Activated CD8-positive, alpha-beta T cell treated with anti-CD3 and anti-CD28 coated beads for 36 hours (primary cell): ENCODE data around the gene MNX1. TPM values are rescaled to one million over a fixed set of nuclear protein-coding genes. Genes with fewer than 3 reads are reported as not detected.

Experiments used
- ATAC-seq: fragments of 200-7000 bp; cut with Tn5 transposase; one replicate; pipeline ENCODE4 v1.10.0; 2021; ENCODE audit warnings: mild to moderate bottlenecking, moderate library complexity
- CTCF ChIA-PET: fragments of 350-600 bp; sonication (Branson Sonifier 250); formaldehyde crosslinking; loops from one replicate; lab custom pipeline; 2021; ENCODE audit warnings: antibody characterized with exemption; lab: Charles Lee
- POLR2A ChIA-PET: fragments of 350-600 bp; sonication (Branson Sonifier 250); formaldehyde crosslinking; loops from one replicate; lab custom pipeline; 2021; ENCODE audit warnings: antibody characterized with exemption; lab: Charles Lee
- DNase-seq: peaks from one replicate; pipeline ENCODE4 v3.0.0-alpha.2; 2020
- H3K27ac Mint-ChIP-seq: one replicate; pipeline ENCODE4 v1.8.0; 2021; ENCODE audit warnings: mild to moderate bottlenecking, mixed read lengths
- H3K27me3 Mint-ChIP-seq: one replicate; pipeline ENCODE4 v1.8.0; 2021; ENCODE audit warnings: mixed read lengths
- H3K36me3 Mint-ChIP-seq: one replicate; pipeline ENCODE4 v1.8.0; 2021; ENCODE audit warnings: low read depth, mixed read lengths
- H3K4me1 Mint-ChIP-seq: one replicate; pipeline ENCODE4 v1.8.0; 2021; ENCODE audit warnings: low read depth, mixed read lengths
- H3K4me3 Mint-ChIP-seq: one replicate; pipeline ENCODE4 v1.8.0; 2021; ENCODE audit warnings: mild to moderate bottlenecking, moderate library complexity, mixed read lengths
- H3K9me3 Mint-ChIP-seq: one replicate; pipeline ENCODE4 v1.8.0; 2021; ENCODE audit warnings: mixed read lengths
- intact Hi-C: fragments of 100-400 bp; cut with micrococcal nuclease; formaldehyde crosslinking; loops from one replicate; pipeline ENCODE4 v1.10.0; 2022
- total RNA-seq, 2 experiments: library from RNA; stranded (reverse); gene quantifications; one replicate each; pipeline ENCODE4 v1.2.3, GENCODE V29; 2021
- TF ChIP-seq, protein P1 (sequence below): fragments of 200-600 bp; IDR thresholded peaks from one replicate; pipeline ENCODE4 v1.8.0; 2022; ENCODE audit warnings: antibody characterized with exemption, mild to moderate bottlenecking

Gene MNX1
- total RNA-seq, 2 experiments from 2014 or later, result not detected

- ChIA-PET CTCF (interaction anchor here (1.4 kb wide), 1 partner anchor 14 kb away, joined by 3 read pairs; no protein-coding TSS in a partner anchor), POLR2A (no interaction called here)
- no peak for DNase-seq
- TF ChIP-seq, protein P1, sequence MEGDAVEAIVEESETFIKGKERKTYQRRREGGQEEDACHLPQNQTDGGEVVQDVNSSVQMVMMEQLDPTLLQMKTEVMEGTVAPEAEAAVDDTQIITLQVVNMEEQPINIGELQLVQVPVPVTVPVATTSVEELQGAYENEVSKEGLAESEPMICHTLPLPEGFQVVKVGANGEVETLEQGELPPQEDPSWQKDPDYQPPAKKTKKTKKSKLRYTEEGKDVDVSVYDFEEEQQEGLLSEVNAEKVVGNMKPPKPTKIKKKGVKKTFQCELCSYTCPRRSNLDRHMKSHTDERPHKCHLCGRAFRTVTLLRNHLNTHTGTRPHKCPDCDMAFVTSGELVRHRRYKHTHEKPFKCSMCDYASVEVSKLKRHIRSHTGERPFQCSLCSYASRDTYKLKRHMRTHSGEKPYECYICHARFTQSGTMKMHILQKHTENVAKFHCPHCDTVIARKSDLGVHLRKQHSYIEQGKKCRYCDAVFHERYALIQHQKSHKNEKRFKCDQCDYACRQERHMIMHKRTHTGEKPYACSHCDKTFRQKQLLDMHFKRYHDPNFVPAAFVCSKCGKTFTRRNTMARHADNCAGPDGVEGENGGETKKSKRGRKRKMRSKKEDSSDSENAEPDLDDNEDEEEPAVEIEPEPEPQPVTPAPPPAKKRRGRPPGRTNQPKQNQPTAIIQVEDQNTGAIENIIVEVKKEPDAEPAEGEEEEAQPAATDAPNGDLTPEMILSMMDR, result no peak
- no peak for ATAC-seq
- H3K27me3 Mint-ChIP-seq, result peaks cover 6% of the 10 kb centered on the region
- no peak overlapping the region for H3K27ac Mint-ChIP-seq
- no peaks in the 10 kb centered on the region for H3K36me3 Mint-ChIP-seq
- no peaks in the 10 kb centered on the region for H3K9me3 Mint-ChIP-seq
- intact Hi-C loops, result no loop called here
- H3K4me3 Mint-ChIP-seq, result no peak overlapping the region
- H3K4me1 Mint-ChIP-seq, result no peaks in the 10 kb centered on the region
These were observed 24.1 kb downstream of the MNX1 start for GRCh38 chr7:156986378-156986777.

DNA sequence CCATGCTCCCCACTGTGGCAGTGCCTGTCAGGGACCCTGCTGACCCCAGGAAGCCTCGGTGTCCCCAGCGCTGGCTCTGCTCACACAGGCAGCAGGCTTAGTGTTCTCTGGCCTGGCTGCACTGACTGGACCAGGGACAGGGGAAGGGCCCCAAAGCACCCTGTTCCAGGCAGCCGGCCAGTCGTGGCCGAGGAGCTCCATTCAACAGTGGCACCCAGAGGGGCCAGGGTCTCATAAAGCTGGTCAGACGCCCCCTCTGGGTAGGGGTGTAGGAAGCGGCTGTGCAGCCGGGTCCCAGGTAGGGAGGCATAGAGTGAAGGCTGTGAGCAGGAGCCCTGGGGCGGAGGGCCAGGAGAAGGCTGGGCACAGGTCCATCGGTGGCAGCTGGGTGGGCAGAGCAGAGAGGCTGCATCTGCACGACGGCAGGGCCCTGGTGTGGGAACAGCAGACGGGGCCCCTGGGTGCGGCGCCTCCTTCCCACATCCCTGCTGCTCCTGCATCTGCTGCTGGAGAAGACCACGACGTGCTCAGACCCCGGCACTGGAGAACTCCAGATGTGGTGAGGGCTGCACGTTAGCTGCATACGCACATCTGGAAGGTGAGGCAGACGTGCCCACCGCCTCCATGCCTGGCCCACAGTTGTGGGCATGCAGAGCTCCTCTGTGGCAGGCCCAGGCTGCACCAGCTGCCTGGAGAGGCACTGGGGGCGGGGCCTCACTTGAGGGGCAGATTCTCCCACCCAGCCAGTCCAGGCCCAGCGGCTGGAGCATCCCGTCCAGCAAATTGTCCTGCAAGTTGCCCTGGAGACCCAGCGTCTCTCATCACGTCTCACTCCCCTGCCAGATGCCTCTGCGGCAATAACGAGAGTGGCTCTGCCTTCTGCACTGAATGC, 25.1 kb downstream of the MNX1 start:
- intact Hi-C loops, result no loop called here
- no peak overlapping the region for H3K27ac Mint-ChIP-seq
- no peak overlapping the region for H3K4me3 Mint-ChIP-seq
- ATAC-seq (no peak), DNase-seq (no peak)
- no peaks in the 10 kb centered on the region for H3K4me1 Mint-ChIP-seq
- ChIA-PET POLR2A (no interaction called here), CTCF (interaction anchor here (1.4 kb wide), 1 partner anchor 13 kb away, joined by 3 read pairs; no protein-coding TSS in a partner anchor)
- peaks cover 1% of the 10 kb centered on the region for H3K27me3 Mint-ChIP-seq
- no peaks in the 10 kb centered on the region for H3K9me3 Mint-ChIP-seq
- TF ChIP-seq, protein P1, result no peak
- H3K36me3 Mint-ChIP-seq, result no peaks in the 10 kb centered on the region

GRCh38 chr7:156984174-156984891, 26.1 kb downstream of the MNX1 start:
- TF ChIP-seq, protein P1, result no peak
- Mint-ChIP-seq H3K27me3 (no peaks in the 10 kb centered on the region), H3K4me1 (no peaks in the 10 kb centered on the region), H3K9me3 (peaks cover 5% of the 10 kb centered on the region), H3K4me3 (no peak overlapping the region), H3K27ac (no peak overlapping the region), H3K36me3 (peaks cover 5% of the 10 kb centered on the region)
- POLR2A ChIA-PET, result no interaction called here
- CTCF ChIA-PET, result no interaction called here
- intact Hi-C loops, result no loop called here
- DNase-seq (no peak), ATAC-seq (no peak)

DNA sequence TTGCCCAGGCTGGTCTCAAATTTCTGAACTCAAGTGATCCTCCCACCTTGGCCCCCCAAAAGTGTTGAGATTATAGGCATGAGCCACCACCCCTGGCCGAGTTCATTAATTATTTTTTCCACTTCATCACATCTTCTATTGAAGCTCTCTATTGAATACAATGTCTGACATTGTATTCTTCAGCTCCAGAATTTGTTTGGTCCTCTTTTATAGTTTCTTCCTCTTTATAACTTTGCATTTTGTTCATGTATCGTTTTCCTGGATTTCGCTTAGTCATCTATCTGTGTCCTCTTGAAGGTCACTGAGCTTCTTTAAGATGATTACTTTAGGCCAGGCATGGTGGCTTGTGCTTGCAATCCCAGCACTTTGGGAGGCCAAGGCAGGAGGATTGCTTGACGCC, 30.8 kb downstream of the MNX1 start:
- no peaks in the 10 kb centered on the region for H3K4me1 Mint-ChIP-seq
- intact Hi-C loops, result no loop called here
- no peak overlapping the region for H3K27ac Mint-ChIP-seq
- no peak for ATAC-seq
- POLR2A ChIA-PET, result interaction anchor here (1.3 kb wide), 1 partner anchor 12 kb away, joined by 3 read pairs; no protein-coding TSS in a partner anchor
- no peaks in the 10 kb centered on the region for H3K27me3 Mint-ChIP-seq
- TF ChIP-seq, protein P1, result no peak
- H3K4me3 Mint-ChIP-seq, result no peak overlapping the region
- H3K36me3 Mint-ChIP-seq, result peaks cover 9% of the 10 kb centered on the region
- peaks cover 7% of the 10 kb centered on the region for H3K9me3 Mint-ChIP-seq
- CTCF ChIA-PET, result interaction anchor here (1.1 kb wide), 1 partner anchor 10 kb away, joined by 5 read pairs; no protein-coding TSS in a partner anchor
- DNase-seq, result no peak
